GM18907 (cell line): ENCODE data around the gene SAA4.
"Not testable (repeated sequence)": the region's sequence is repeated elsewhere in the genome, so short reads cannot be mapped to it uniquely, and the experiment has no call there.

Source experiments
- ATAC-seq: cut with Tn5 transposase; IDR thresholded peaks from one replicate; pipeline ENCODE4 v1.9.1; 2021; ENCODE audit warnings: mild to moderate bottlenecking, moderate library complexity; ENCODE audit not compliant: unreplicated experiment

The SAA4 gene

GRCh38 chr11:18191376-18191775 is 45.2 kb downstream of the SAA4 start:
- no peak for ATAC-seq

- ATAC-seq = not testable (repeated sequence)
Observed at GRCh38 chr11:18189476-18190245, 46.9 kb downstream of the SAA4 start.

- no peak for ATAC-seq
Observed at GRCh38 chr11:18188796-18189195, 47.8 kb downstream of the SAA4 start.
